Hepatocyte (in vitro differentiated cells): ENCODE measurements around the gene NEFH.

Experiments used
- CTCF ChIP-seq: fragments of 200-600 bp; sonication (generic); IDR thresholded peaks from 2 replicates; pipeline ENCODE4 v1.5.1; 2016; ENCODE audit warnings: antibody characterized with exemption, mild to moderate bottlenecking; ENCODE audit not compliant: poor library complexity
- EZH2 ChIP-seq: fragments of 200-600 bp; sonication (generic); IDR thresholded peaks from 2 replicates; pipeline ENCODE4 v1.6.1; 2016; ENCODE audit warnings: antibody characterized with exemption, mild to moderate bottlenecking, borderline replicate concordance

GRCh38 chr22:29483254-29483653, 3.2 kb downstream of the NEFH start:
- TF ChIP-seq CTCF (no peak), EZH2 (no peak)
